Erythroblast (primary cell): ENCODE measurements around the gene CATSPERD.

Experiments
- GATA1 ChIP-seq: IDR thresholded peaks from 2 replicates; pipeline ENCODE4 v1.6.1; 2011; ENCODE audit warnings: low read depth, mild to moderate bottlenecking, control low read depth, low read length, moderate library complexity
- POLR2A ChIP-seq: IDR thresholded peaks from 2 replicates; pipeline ENCODE4 v1.6.1; 2011; ENCODE audit warnings: mild to moderate bottlenecking, low read length

DNA sequence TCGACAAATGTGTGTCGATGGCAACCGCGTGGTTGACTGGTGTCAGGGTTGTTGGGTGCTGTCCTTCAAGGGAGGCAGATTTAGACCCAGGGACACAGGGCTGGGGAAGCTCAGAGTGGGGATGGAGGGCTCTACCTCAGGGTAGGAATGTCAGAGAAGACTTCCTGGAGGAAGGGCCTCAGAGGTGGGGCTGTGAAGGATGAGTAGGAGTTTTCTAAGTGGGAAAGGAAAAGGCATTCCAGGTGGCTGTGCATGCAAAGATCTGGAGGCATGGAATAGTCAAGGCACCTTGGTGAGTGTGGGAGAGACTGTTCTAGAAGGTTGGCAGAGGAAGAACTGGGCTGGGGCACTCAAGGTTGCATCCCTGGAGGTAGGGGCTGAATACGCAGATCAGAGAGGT is 86.5 kb downstream of the CATSPERD start:
- TF ChIP-seq POLR2A (no peak), GATA1 (no peak)
